DOHH2 (cell line): ENCODE data around the gene ATP6V0E1.

Experiments
- H3F3A ChIP-seq: fragments of 200-600 bp; sonication (generic), shearing (Covaris generic); 2 replicates; pipeline ENCODE4 v1.6.0; 2016; ENCODE audit warnings: antibody characterized with exemption, mild to moderate bottlenecking; ENCODE audit not compliant: control insufficient read depth, insufficient read depth
- H3K27ac ChIP-seq: fragments of 200-600 bp; sonication (generic); 2 replicates; pipeline ENCODE4 v1.5.1; 2014; ENCODE audit warnings: low read depth, mild to moderate bottlenecking, low read length, moderate library complexity
- H3K27me3 ChIP-seq: fragments of 200-600 bp; sonication (generic); 2 replicates; pipeline ENCODE4 v1.6.1; 2014; ENCODE audit warnings: mild to moderate bottlenecking, low read length, mixed read lengths; ENCODE audit not compliant: control insufficient read depth
- H3K36me3 ChIP-seq: fragments of 200-600 bp; sonication (generic); 2 replicates; pipeline ENCODE4 v1.6.1; 2014; ENCODE audit warnings: mild to moderate bottlenecking, low read length, moderate library complexity, mixed read lengths; ENCODE audit not compliant: control insufficient read depth
- H3K4me1 ChIP-seq: fragments of 200-600 bp; sonication (generic); 2 replicates; pipeline ENCODE4 v1.6.1; 2014; ENCODE audit warnings: mild to moderate bottlenecking, low read length, mixed read lengths; ENCODE audit not compliant: control insufficient read depth
- H3K4me2 ChIP-seq: fragments of 200-600 bp; sonication (generic); 2 replicates; pipeline ENCODE4 v1.6.0; 2014; ENCODE audit warnings: mild to moderate bottlenecking, low read length, moderate library complexity
- H3K4me3 ChIP-seq: fragments of 200-600 bp; sonication (generic); 2 replicates; pipeline ENCODE4 v1.5.1; 2014; ENCODE audit warnings: mild to moderate bottlenecking, low read length, mixed read lengths
- H3K79me2 ChIP-seq: fragments of 200-600 bp; sonication (generic); 2 replicates; pipeline ENCODE4 v1.6.1; 2014; ENCODE audit warnings: mild to moderate bottlenecking, low read length, mixed read lengths; ENCODE audit not compliant: control insufficient read depth
- H3K9me2 ChIP-seq: fragments of 200-600 bp; sonication (generic); replicated peaks from 2 replicates; pipeline ENCODE4 v1.6.1; 2014; ENCODE audit warnings: mild to moderate bottlenecking, low read length, mixed read lengths; ENCODE audit not compliant: control insufficient read depth
- H3K9me3 ChIP-seq: fragments of 200-600 bp; sonication (generic); 2 replicates; pipeline ENCODE4 v1.6.1; 2014; ENCODE audit warnings: antibody characterized with exemption, low read length, mixed read lengths; ENCODE audit not compliant: control insufficient read depth, insufficient read depth
- H4K20me1 ChIP-seq: fragments of 200-600 bp; sonication (generic); 2 replicates; pipeline ENCODE4 v1.6.0; 2014; ENCODE audit warnings: low read depth, mild to moderate bottlenecking, antibody characterized with exemption, low read length, moderate library complexity; ENCODE audit not compliant: control insufficient read depth, insufficient read depth
- CTCF ChIP-seq: fragments of 200-600 bp; sonication (generic); IDR thresholded peaks from one replicate; pipeline ENCODE4 v1.5.1; 2014; ENCODE audit warnings: antibody characterized with exemption, mild to moderate bottlenecking, low read depth, low read length; ENCODE audit not compliant: poor library complexity, severe bottlenecking
- EZH2phosphoT487 ChIP-seq: fragments of 200-600 bp; sonication (generic); IDR thresholded peaks from 2 replicates; pipeline ENCODE4 v1.6.1; 2017; ENCODE audit warnings: borderline replicate concordance, mild to moderate bottlenecking, antibody characterized with exemption, low read length, moderate library complexity, mixed read lengths

ATP6V0E1 gene

GRCh38 chr5:172941067-172941516 is 42.5 kb upstream of the ATP6V0E1 start:
- H3F3A ChIP-seq, result no peaks in the 10 kb centered on the region
- peaks cover under 1% of the 10 kb centered on the region; the same call in 1 of the 2 replicates for H3K36me3 ChIP-seq
- H3K4me2 ChIP-seq, result no peak overlapping the region
- no peak for TF ChIP-seq EZH2phosphoT487
- TF ChIP-seq CTCF, result no peak
- no peak overlapping the region for H3K4me3 ChIP-seq
- H3K79me2 ChIP-seq, result no peaks in the 10 kb centered on the region
- H3K4me1 ChIP-seq, result no peaks in the 10 kb centered on the region
- H3K27ac ChIP-seq, result no peak overlapping the region
- H4K20me1 ChIP-seq, result no peaks in the 10 kb centered on the region; the same call in 1 of the 2 replicates
- no peaks in the 10 kb centered on the region for H3K9me3 ChIP-seq
- no peaks in the 10 kb centered on the region for H3K27me3 ChIP-seq
- H3K9me2 ChIP-seq, result no peaks in the 10 kb centered on the region

GRCh38 chr5:172942556-172942955 is 41.0 kb upstream of the ATP6V0E1 start:
- Histone ChIP-seq H3K9me2 (no peaks in the 10 kb centered on the region), H4K20me1 (no peaks in the 10 kb centered on the region; the same call in 1 of the 2 replicates), H3K27me3 (no peaks in the 10 kb centered on the region), H3K79me2 (no peaks in the 10 kb centered on the region), H3K9me3 (no peaks in the 10 kb centered on the region), H3K27ac (no peak overlapping the region), H3K4me3 (no peak overlapping the region), H3F3A (no peaks in the 10 kb centered on the region), H3K4me1 (no peaks in the 10 kb centered on the region), H3K4me2 (no peak overlapping the region), H3K36me3 (no peaks in the 10 kb centered on the region)
- TF ChIP-seq EZH2phosphoT487, result no peak
- TF ChIP-seq CTCF, result no peak

GRCh38 chr5:172943283-172943841 is 40.2 kb upstream of the ATP6V0E1 start:
- Histone ChIP-seq H3K27ac (no peak overlapping the region), H3K27me3 (no peaks in the 10 kb centered on the region)

More at GRCh38 chr5:172943283-172943841, 40.2 kb upstream of the ATP6V0E1 start:
- H3K4me2 ChIP-seq, result no peak overlapping the region
- no peaks in the 10 kb centered on the region for H3F3A ChIP-seq
- H3K79me2 ChIP-seq, result no peaks in the 10 kb centered on the region
- no peaks in the 10 kb centered on the region for H3K9me2 ChIP-seq
- TF ChIP-seq EZH2phosphoT487 (no peak), CTCF (no peak)
- no peaks in the 10 kb centered on the region for H3K36me3 ChIP-seq
- H3K9me3 ChIP-seq, result no peaks in the 10 kb centered on the region
- H3K4me1 ChIP-seq, result no peaks in the 10 kb centered on the region
- no peak overlapping the region for H3K4me3 ChIP-seq
- H4K20me1 ChIP-seq, result no peaks in the 10 kb centered on the region; the same call in 1 of the 2 replicates
